Islet of Langerhans (tissue), 1 donor: Measurements from ENCODE around the gene CCM2.

Experiments used
- FAIRE-seq: peaks from one replicate; lab custom pipeline; 2011; peaks lifted over from hg19 to GRCh38; lab: Jason Lieb, UNC

Gene CCM2

DNA sequence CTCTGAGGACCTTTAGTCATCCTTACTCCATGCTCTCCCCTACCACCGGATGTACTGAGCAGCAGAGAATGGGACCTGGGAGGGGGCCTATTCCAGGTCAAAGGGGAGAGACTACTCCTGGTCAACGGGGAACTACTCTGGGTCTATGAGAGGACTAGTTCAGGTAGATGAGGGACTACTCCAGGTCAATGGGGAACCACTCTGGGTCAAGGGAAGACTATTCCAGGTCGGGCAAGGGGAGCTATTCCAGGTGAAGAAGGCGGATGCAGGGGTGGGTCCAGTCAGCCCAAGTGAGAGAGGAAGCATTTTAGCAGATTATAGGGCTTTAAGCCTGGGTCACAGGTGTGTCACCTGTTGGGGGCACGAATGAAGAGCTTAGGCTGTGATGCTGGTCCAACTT is 35.4 kb downstream of the CCM2 start:
- FAIRE-seq = no peak

DNA sequence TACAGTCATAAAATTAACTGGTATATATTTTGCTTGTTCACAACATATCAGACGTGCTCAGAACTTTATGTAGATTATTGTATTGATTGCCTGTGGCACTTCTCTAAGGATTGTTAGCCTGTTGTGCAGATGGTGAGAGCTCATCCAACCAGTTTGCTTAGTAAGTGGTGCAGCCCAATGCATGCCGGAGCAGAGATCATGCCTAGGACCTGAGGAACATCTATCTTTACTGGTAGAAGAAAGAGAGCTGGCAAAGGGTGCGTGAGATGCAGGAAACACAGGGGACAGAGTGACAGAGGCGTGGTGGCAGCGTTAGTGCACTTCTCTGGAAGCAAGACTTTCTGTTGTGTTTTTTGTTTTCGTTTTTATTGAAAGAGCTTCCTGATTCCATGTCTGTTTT is 35.9 kb downstream of the CCM2 start:
- no peak for FAIRE-seq

DNA sequence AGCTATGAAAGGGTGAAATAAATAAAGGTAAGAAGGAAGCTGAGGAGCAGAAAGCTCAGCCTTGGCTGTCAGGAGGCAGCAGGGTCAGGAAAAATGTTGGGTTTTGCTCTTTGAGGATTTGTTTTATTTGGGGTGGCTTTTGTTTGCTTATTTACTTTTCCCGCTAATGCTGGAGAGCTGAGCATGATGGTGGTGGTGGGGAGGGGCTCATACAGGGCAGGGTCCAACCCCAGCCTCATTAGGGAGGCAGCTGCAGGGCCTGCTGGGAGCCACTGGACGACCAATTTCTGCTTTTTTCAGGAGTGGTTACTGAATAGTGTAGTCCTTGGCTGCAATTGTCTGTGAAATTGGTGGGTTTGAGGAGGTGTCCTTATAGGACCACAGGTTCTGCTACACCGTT is 36.3 kb downstream of the CCM2 start:
- no peak for FAIRE-seq

DNA sequence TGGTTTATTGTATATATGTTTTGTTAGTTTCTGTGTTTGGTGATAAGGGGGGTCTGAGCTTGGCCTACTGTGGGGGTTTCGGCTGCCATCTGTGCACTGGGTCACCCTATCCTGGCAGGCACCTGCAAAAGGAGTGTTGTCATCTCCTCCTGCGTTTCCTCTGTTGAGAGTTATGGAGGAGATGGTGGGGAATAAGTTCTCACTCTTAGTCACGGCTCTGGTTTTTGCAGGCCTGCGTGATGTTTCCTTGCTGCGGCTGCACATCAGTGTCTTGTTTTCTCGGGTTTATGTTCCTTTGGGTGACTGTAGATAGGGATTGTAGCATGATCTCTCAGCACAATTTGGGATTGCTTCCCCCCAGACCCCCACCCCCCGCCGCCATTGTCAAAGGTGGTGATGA is 36.8 kb downstream of the CCM2 start:
- FAIRE-seq = no peak

DNA sequence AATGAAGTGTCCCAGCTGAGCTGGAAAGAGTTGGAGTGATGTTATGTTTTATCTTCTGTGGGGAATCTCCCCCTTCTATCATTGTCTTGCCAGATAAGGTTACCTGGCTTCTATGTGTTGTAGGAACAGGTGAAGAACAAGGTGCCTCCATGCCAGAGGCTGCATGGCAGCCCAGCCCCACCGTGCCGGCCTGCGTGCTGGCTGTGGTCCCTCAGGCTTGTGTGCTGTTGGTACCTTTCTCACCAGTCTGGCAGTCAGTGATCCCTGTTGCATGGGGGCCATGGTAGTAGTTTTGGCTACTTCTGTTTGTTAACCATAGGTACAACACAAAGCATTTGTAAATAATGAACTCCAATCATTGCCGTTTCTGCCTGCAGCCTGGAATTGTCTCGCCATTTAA is 37.9 kb downstream of the CCM2 start:
- FAIRE-seq = no peak

DNA sequence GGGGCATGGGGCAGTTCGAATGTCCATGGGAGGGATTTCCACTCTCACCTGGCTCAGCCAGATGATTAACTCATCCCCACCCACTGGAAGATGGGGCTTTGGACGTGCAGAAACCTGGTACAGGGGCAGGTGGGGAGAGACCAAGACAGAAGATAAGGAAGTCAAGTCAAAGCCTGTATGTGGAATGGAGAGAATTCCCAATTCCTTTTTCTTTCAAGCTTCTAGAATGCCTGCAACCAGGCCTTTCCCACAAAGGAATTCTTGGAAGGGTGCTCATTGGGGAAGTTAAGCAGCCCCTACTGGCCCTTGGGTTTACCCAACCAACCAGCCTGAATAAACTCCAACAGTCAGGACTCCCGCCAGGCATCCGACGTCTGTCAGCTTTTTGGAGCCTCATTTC is 39.1 kb downstream of the CCM2 start:
- FAIRE-seq = no peak

DNA sequence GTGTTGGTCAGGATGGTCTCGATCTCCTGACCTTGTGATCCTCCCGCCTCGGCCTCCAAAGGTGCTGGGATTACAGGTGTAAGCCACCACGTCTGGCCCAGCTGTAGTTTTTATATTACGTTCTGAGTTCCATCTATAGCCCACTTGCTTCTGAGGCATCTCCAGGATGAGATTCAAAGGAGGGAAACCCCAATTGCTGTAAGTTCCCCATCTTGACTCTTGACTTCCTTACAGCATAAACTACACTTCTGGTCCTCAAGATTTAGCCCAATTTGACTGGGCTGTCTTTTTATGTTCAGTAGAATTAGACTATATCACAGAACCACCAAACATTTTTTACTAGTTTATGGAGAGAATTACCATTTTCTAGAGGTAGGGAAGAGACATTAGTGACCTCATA is 44.3 kb downstream of the CCM2 start:
- no peak for FAIRE-seq

DNA sequence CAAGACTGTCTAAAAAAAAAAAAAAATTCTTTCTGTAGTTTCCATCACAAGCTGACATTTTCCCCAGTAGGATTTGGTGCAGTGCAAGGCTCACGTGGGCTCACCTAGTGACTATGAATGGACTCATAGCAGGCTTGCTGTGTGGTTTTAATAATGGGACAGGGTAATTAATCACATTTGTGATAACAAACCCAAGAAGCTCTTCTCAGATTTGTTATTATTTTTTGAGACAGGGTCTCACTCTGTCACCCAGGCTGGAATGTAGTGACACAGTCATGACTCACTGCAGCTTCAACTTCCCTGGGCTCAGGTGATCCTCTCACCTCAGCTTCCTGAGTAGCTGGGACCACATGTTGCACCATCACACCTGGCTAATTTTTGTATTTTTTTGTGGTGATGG is 48.7 kb downstream of the CCM2 start:
- no peak for FAIRE-seq

DNA sequence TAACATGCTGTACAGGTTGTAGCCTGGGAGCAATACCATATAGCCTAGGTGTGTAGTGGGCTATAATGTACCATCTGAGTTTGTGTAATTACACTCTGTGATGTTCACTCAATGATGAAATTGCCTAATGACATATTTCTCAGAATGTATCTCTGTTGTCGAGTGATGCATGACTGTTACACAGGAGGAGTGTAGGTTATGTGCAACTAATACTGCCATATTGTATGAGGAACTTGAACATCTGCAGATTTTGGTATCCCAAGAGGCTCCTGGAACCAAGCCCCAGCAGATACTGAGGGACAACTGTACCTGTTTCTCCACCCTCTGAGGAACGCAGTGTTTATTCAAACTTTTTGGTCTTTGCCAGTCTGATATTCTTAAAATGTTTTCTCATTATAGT is 50.2 kb downstream of the CCM2 start:
- no peak for FAIRE-seq

DNA sequence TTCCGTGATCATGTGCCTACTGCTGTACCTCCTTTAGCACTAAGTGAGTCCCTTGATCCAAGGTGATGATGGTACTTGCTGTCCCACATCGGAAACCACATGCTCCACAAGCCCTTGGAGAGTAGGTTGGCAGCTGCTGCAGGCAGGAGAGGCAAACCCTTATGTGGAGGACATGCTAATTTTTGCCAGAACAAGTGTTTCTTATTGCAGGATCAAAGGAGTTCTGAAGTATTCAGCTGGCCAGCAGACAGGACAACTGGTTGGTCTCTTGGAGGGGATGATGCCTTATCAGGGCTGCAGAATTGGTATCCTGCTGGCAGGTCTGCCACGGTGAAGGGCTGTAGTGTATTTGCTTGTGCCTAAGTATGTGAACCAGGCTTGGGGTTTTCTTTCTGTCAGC is 52.0 kb downstream of the CCM2 start:
- no peak for FAIRE-seq

DNA sequence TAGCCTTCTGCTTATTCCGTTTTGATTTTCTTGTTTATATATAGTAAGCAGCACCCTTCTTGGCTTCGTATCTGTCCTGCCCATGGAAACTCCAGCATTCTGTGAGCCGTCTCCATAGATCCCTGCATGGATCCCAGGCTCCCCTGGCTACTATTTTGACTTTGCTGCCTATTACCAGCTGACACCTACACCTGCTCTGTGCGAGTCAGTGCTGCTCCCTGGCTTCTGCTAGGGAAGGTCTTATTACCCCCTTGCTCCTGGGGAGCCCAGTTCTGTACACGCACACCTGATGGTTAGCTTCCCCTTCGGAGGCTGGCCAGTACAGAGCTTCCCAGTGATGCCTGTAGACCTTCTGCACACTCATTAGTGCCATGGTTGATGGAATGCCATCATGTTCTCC is 53.4 kb downstream of the CCM2 start:
- FAIRE-seq = no peak

DNA sequence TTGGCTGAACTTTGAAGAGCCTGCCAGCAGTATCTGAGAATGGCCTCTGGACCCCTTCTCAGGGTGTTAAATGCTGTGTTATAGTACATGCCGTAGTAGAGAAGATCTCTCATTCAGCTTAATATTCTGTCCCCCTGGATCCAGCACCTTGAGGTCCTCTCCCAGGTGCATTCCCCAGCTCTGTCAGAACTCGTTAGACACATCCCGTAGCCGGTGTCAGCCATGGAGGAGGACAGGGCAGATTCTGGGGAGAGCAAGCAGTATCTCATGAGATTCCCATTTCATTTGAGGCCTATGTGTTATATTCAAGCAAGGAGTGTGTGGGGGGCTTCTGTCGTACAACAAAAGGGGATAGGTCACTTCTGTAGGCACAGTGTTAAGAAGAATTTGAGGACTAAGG is 53.9 kb downstream of the CCM2 start:
- no peak for FAIRE-seq

DNA sequence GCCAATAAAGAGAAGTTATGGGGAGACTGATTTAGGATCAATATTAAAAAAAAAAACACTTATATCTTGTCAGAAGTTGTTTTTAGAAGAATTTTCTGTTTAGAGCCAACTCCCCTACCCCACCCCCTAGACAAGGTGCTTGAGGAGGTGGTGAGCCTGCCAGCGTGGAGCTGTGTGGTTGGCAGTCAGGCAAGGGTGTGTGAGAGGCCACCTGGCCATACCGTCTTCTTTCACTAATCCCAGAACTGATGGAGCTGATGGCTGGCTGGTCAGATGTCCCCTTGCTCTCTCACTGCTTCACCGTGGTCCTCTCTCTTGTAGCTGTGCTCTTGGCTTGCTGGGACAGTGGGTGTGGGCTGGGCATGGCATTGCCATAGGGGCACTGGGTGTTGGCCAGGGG is 54.4 kb downstream of the CCM2 start:
- FAIRE-seq = no peak

DNA sequence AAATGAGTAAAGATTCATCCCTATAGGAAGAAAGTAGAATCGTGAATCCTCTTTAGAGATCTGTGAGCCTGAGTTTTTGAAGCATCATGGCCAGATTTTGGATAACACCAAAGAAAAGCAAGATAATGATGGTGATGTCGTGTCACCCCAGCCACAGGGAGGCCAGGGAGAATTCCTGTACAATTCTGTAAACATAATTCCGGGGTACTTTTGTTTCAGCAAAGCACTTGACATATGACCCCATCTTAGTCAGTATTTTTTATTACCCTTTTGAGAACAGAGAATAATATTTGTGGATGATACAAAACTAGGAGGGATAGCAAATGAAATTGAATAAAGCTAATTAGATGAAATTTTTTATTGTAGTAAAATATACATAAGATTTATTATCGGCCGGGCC is 55.0 kb downstream of the CCM2 start:
- FAIRE-seq = no peak

DNA sequence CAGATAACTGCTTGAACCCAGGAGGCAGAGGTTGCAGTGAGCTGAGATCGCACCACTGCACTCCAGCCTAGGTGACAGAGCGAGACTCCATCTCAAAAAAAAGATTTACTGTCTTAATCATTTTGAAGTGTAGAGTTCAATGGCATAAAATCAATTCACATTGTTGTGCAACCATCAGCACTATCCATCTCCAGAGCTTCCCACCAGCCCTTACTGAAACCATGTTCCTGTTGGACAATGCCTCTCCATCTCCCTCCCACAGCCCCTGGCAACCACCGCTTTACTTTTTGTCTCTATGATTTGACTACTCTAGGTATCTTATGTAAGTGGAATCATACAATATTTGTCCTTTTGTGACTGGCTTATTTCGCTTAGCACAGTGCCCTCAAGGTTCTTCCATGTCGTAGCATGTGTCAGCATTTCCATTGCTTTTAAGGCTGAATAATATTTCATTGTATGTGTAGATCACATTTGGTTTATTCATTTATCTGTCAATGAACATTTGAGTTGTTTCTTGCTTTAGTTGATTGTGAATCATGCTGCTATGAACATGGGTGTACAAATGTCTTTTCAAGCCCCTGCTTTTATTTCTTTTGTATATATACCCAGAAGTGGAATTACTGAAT is 55.7 kb downstream of the CCM2 start:
- FAIRE-seq = no peak

DNA sequence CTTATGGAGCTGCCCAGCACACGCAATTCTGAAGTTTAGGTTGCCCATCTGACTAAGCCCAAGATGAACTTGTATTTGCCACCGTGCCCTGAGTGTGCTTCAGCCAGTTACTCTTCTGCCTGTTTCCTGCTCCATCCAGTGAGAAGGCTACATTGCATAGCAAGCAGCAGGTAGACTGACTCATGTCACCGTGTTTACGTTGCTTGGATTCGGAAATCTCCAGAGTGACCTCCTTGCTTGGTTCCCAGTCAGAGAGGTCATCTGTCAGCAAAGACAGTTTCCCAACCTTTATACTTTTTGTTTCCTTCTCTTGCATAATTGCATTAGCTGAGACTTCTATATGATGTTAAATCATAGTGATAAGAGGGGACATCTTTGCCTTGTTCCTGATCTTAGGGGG is 57.9 kb downstream of the CCM2 start:
- FAIRE-seq = no peak

DNA sequence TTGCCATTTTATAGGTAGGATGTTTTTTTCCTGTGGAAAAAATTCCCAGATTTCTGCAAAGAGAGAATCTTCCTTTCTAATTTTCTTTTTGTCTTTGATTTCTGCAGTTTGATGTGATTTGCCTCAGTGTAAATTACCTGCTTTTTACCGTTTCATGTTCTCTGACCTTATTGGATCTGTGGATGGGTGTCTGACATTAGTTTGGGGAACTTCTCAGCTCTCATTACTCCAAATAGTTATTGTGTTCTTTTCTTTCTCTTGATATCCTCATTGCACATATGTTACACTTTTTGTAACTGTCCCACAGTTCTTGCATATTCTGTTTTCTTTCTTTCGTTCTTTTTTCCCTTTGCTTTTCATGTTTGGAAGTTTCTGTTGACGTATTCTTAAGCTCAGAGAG is 60.3 kb downstream of the CCM2 start:
- FAIRE-seq = no peak

DNA sequence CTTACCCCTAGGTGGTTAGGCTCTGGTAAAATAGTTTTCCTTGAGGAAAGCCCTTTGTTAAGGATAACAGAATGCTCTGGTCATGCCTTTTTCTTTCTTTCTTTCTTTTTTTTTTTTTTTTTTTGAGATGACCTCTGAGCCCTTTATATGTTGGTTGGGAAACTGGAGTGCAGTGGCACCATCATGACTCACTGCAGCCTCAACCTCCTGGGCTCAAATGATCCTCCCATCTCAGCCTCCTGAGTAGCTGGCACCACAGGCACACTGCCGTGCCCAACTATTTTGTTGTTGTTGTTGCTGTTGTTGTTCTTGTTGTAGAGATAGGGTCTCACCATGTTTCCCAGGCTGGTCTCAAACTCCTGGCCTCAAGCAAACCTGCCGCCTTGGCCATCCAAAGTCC is 61.4 kb downstream of the CCM2 start:
- FAIRE-seq = no peak

DNA sequence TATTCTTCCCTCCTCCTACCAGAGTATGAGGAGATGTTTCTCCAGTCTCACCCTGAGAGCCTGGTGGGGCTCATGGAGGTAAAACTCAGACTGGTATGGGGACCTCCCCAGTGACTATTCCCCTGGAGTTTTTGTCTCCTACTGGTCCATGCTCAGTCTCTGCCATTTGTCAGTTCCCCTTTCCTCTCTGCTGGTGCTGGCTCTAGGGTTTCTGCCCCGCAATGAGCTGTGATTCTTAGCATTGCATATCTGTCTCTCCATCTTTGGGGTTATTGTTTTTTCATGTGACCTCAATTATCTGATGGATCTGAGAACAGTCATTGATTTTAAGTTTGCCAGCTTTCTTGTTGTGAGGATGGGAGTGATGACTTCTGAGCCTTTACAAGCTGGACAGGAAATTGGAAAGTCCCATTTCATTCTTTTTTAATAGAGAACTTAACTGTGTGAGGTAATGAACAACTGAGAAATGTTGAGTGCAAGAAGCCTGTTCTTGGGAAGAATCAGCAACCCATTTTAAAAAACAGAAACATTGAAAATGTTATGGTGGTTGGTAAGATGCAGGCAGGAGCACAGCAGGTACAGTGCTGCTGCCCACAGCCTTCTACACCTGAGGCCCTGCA is 61.9 kb downstream of the CCM2 start:
- no peak for FAIRE-seq

DNA sequence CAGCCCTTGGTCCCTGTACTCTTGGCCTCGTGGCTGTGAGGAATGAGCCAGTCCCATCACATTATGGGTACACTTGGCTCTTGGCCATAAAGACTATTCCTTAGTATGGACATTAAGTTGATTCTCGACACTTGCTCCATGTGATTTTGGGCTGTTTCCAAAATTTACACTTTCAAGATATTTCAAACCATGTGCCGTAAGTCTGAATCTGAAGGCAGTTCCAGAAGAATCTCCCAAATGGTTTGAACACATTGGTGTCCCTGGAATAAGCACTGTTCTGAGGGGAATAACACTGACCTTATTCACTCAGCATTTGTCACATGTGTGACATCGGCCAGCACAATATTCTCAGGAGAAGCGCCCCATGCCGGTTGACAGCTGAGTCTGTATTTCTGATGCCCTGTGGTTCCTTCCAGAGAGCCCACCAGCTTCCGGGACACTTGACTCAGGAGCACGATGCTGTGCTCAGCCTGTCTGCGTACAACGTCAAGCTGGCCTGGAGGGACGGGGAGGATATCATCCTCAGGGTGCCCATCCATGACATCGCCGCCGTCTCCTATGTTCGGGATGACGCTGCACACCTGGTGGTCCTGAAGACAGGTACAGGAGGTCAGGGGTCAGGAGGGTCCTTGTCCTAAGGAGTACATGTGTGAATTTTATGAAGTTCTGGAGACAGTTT is 64.2 kb downstream of the CCM2 start:
- no peak for FAIRE-seq

DNA sequence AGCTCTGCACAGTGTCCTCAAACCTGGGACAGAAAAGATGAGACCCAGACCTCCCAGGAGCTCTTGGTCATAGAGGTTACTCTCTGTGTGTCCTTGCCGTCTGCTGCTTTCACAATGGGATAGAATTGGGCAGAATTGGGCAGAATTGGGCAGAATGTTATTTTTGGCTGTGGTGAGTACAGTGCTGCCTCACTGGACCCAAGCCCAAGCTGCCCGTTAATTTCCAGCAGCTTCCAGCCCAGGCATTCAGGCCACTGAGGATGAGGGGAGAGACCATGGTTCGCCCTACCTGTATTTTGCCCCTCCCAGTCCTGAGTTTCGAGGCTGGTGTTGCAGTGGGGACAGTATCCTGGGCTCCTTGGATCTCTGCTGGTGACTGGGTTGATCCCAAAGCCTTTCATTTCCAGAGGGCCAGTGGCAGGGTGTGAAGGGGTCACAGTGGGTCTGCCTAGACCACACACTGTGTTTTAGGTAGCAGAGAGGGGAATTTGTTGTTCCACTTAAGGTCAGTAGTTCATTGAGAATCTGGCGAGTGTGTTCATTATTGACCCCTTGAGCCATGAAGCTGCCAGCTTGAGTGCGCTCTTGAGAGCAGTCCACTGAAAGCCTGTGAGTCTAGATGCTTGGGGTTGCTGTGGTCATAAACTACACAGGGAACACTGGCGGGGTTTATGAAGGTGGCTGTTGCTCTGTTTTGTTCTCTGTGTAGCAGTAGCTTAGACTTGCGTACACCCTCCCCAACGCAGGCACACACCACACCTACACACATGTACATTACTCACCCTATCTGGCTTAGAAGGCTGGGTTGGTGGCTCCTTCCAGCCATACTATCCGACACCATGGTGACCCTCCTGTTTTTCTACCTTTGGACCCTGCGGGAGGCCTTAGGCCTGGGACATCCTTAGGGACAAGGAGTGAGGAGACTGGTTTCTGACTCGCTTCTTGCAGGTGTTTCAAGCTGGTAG is 65.3 kb downstream of the CCM2 start:
- no peak for FAIRE-seq

DNA sequence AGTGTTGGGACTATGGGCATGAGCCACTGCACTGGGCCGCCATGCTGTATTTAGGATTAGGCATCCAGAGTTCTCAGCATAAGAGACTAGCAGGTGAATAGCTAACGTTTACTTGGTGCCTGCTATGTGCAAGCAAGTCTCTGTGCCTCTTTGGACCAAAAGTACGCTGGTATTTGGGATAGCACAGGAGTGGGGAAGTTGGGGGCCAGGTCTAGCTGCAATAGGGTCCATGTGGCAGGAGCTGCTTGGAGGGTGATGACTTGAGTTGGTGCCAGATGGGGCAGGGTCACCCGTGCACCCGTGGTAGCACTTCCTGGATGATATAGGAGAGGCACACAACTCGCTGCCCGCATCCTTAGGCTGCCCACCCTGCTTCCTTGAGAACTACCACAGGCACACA is 66.4 kb downstream of the CCM2 start:
- FAIRE-seq = no peak

DNA sequence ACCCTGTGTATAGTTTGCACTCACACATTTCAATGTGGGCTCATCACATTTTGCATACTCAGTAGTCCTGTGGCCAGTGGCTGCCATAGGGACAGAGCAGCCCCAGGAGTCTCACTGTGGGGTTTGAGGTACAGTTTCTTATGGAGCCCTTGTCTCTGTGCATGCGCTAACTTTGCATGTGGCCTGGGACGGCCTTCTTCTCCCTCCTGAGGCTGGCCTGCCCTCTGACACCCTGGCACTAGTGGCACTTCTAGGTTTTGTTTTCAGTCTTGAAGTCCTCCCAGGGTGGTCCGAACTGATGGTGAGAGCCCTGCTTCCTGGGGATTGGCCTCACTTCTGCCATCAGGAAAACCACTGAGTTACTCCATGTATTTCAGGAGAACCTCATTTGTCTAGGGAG is 67.6 kb downstream of the CCM2 start:
- no peak for FAIRE-seq
